GM10248 (cell line): ENCODE results near the gene ATP6V1G2.
A peak's percentile ranks its signal among the peaks of the same experiment; 100 is the strongest.

ENCODE experiments used
- CTCF ChIA-PET: fragments of 300-600 bp; sonication (Branson Sonifier 250); formaldehyde crosslinking; extraction: SDS; loops from one replicate; lab custom pipeline; 2021; ENCODE audit warnings: antibody characterized with exemption; lab: Yijun Ruan, JAX
- POLR2A ChIA-PET: fragments of 350-650 bp; sonication (Branson Sonifier 250); formaldehyde crosslinking; extraction: SDS; loops from one replicate; lab custom pipeline; 2020; ENCODE audit warnings: antibody characterized with exemption; lab: Yijun Ruan, JAX
- DNase-seq: peaks from one replicate; pipeline ENCODE4 v3.0.0; 2012; ENCODE audit errors: extremely low spot score
- TF ChIP-seq, protein P1 (sequence below): IDR thresholded peaks from 2 replicates; pipeline ENCODE4 v1.5.1; 2012; ENCODE audit warnings: mild to moderate bottlenecking, low read depth; ENCODE audit errors: extremely low read depth, missing control alignments, control extremely low read depth

Gene ATP6V1G2

GRCh38 chr6:31575952-31576685, 29.7 kb upstream of the ATP6V1G2 start:
- no peak for DNase-seq

DNA sequence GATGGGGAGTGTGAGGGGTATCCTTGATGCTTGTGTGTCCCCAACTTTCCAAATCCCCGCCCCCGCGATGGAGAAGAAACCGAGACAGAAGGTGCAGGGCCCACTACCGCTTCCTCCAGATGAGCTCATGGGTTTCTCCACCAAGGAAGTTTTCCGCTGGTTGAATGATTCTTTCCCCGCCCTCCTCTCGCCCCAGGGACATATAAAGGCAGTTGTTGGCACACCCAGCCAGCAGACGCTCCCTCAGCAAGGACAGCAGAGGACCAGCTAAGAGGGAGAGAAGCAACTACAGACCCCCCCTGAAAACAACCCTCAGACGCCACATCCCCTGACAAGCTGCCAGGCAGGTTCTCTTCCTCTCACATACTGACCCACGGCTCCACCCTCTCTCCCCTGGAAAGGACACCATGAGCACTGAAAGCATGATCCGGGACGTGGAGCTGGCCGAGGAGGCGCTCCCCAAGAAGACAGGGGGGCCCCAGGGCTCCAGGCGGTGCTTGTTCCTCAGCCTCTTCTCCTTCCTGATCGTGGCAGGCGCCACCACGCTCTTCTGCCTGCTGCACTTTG, 29.0 kb upstream of the ATP6V1G2 start, which contains the start of gene TNF:
Gene TNF (plus strand): TSS at position 231 of the 567 bp plus-strand sequence. CDS start 177 bp downstream, at position 408.
- POLR2A ChIA-PET: interaction anchor here (0.5 to 7.1 kb wide), 24 partner anchors 9 to 670 kb away, joined by 3 to 94 read pairs (median 4); partner anchors contain the start of genes ATP6V1G2, BAG6, DDX39B and LST1
- DNase-seq: peak; percentile 81
- TF ChIP-seq, protein P1, sequence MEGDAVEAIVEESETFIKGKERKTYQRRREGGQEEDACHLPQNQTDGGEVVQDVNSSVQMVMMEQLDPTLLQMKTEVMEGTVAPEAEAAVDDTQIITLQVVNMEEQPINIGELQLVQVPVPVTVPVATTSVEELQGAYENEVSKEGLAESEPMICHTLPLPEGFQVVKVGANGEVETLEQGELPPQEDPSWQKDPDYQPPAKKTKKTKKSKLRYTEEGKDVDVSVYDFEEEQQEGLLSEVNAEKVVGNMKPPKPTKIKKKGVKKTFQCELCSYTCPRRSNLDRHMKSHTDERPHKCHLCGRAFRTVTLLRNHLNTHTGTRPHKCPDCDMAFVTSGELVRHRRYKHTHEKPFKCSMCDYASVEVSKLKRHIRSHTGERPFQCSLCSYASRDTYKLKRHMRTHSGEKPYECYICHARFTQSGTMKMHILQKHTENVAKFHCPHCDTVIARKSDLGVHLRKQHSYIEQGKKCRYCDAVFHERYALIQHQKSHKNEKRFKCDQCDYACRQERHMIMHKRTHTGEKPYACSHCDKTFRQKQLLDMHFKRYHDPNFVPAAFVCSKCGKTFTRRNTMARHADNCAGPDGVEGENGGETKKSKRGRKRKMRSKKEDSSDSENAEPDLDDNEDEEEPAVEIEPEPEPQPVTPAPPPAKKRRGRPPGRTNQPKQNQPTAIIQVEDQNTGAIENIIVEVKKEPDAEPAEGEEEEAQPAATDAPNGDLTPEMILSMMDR: no peak
- CTCF ChIA-PET: interaction anchor here (0.9 to 54.8 kb wide), 5 partner anchors 11 to 231 kb away, joined by 3 to 2725 read pairs (median 7); partner anchors contain the start of genes ATP6V1G2, DDX39B, LSM2 and LST1

More at GRCh38 chr6:31575952-31576685, 29.7 kb upstream of the ATP6V1G2 start:
- POLR2A ChIA-PET: interaction anchor here (0.5 to 7.1 kb wide), 23 partner anchors 8 to 390 kb away, joined by 3 to 94 read pairs (median 5); partner anchors contain the start of genes AIF1, ATP6V1G2, DDX39B and LST1
- TF ChIP-seq, protein P1: no peak
- CTCF ChIA-PET: interaction anchor here (0.9 to 54.8 kb wide), 5 partner anchors 11 to 230 kb away, joined by 3 to 2725 read pairs (median 7); partner anchors contain the start of genes ATP6V1G2, DDX39B, LSM2 and LST1

- no peak for DNase-seq
- POLR2A ChIA-PET: interaction anchor here (0.7 to 7.1 kb wide), 19 partner anchors 10 to 371 kb away, joined by 3 to 94 read pairs (median 5); partner anchors contain the start of genes ATP6V1G2, BAG6, DDX39B and LST1
- TF ChIP-seq, protein P1: peak; percentile 38
- CTCF ChIA-PET: interaction anchor here (0.9 to 54.8 kb wide), 6 partner anchors 10 to 232 kb away, joined by 3 to 2725 read pairs (median 5); partner anchors contain the start of genes ATP6V1G2, DDX39B, LSM2 and LST1
Measured at GRCh38 chr6:31574106-31575061, 28.0 kb upstream of the ATP6V1G2 start.

- CTCF ChIA-PET: interaction anchor here (2.5 to 54.8 kb wide), 3 partner anchors 9 to 196 kb away, joined by 7 to 2725 read pairs (median 2725); partner anchors contain the start of genes ATP6V1G2, DDX39B, LST1 and LTA
- POLR2A ChIA-PET: interaction anchor here (0.6 to 7.0 kb wide), 3 partner anchors 10 to 32 kb away, joined by 6 to 94 read pairs (median 10); partner anchors contain the start of gene DDX39B
- DNase-seq: no peak
- TF ChIP-seq, protein P1: no peak
Measured at GRCh38 chr6:31573239-31574105, 27.1 kb upstream of the ATP6V1G2 start.
